ENCODE results near the gene DRC7. TPM values are rescaled to one million over a fixed set of nuclear protein-coding genes. Genes with fewer than 3 reads are reported as not detected.

The DRC7 gene
- total RNA-seq, 1 experiment from 2014 or later, result 0.72 TPM

GRCh38 chr16:57663436-57663835 lies 31.2 kb upstream of the DRC7 start:
- Mint-ChIP-seq H3K9me3 (no peaks in the 10 kb centered on the region), H3K4me3 (no peak overlapping the region), H3K4me1 (peaks cover 0 to 3% of the 10 kb centered on the region in 2 experiments; a peak in 1 of 4 replicates), H3K27ac (no peak overlapping the region), H3K36me3 (ENCODE audit: insufficient read depth in 1 of 3, low read depth in 3 of 3) (no peaks in the 10 kb centered on the region), H3K27me3 (ENCODE audit: low read depth) (no peaks in the 10 kb centered on the region; the same call in 1 of the 2 replicates)
- Histone ChIP-seq H3K14ac (ENCODE audit: insufficient read depth, low read length) (no peak overlapping the region), H3K18ac (ENCODE audit: insufficient read length, low read depth, low read length) (no peak overlapping the region), H2BK5ac (ENCODE audit: insufficient read length, low read length) (no peak overlapping the region), H3K4ac (ENCODE audit: low read depth, low read length) (no peak overlapping the region), H3K79me2 (ENCODE audit: insufficient read depth, low read length) (no peaks in the 10 kb centered on the region), H3T11ph (ENCODE audit: low read length) (no peak overlapping the region), H2BK20ac (ENCODE audit: low read depth, low read length, poor library complexity, severe bottlenecking) (no peak overlapping the region), H2BK120ac (ENCODE audit: low read depth, low read length, poor library complexity, severe bottlenecking) (no peak overlapping the region), H2BK12ac (ENCODE audit: insufficient read length, low read depth, low read length) (no peak overlapping the region), H4K20me1 (ENCODE audit: control insufficient read depth, insufficient read depth, insufficient read length) (no peaks in the 10 kb centered on the region), H3K23ac (ENCODE audit: insufficient read length, low read depth, low read length) (no peak overlapping the region), H4K91ac (ENCODE audit: insufficient read length, low read depth, low read length) (no peak overlapping the region), H2BK15ac (ENCODE audit: low read depth, low read length) (no peak overlapping the region), H2AK5ac (ENCODE audit: insufficient read length, low read length) (no peak overlapping the region), H3K4me1 (ENCODE audit: insufficient read depth, low read length) (no peaks in the 10 kb centered on the region), H3K23me2 (ENCODE audit: insufficient read length, low read depth, low read length, poor library complexity, severe bottlenecking) (no peaks in the 10 kb centered on the region), H3K4me2 (ENCODE audit: insufficient read depth, insufficient read length, low read length) (no peak overlapping the region), H3K79me1 (ENCODE audit: insufficient read depth, low read depth, low read length, poor library complexity, severe bottlenecking) (no peaks in the 10 kb centered on the region), H3K27ac (ENCODE audit: insufficient read length, low read depth, low read length) (no peak overlapping the region), H4K5ac (ENCODE audit: insufficient read length, low read depth, low read length) (no peak overlapping the region), H3K9me3 (ENCODE audit: control insufficient read depth, low read depth, low read length) (no peaks in the 10 kb centered on the region), H2AFZ (ENCODE audit: low read length) (no peak overlapping the region), H3K27me3 (ENCODE audit: insufficient read depth, low read length) (0 out of 2 replicates have a peak, but pooled peaks cover 1% of the 10 kb centered on the region), H4K8ac (replicated peaks; ENCODE audit: insufficient read length, low read depth, low read length) (no peak overlapping the region), H3K56ac (ENCODE audit: insufficient read length, low read depth, low read length) (no peak overlapping the region), H3K9ac (ENCODE audit: extremely low read depth, insufficient read length, low read length) (no peak overlapping the region)
- no peak for TF ChIP-seq CTCF (conservative IDR thresholded peaks at IDR 0.05)
- no peak for DNase-seq
- WGBS (ENCODE audit: extremely low coverage, insufficient read length, low lambda C conversion rate), result no CpG with 5 or more reads among the region's 21 CpGs
